Activated T-helper 9 cell treated with anti-CD3 and anti-CD28 coated beads, Interleukin-2, amount 50 U/mL, for 16 hours (primary cell): ENCODE results near the gene PDCD1LG2.

Experiments
- DNase-seq: peaks from one replicate; pipeline ENCODE4 v3.0.0-alpha.2; 2020; ENCODE audit warnings: low read depth

The PDCD1LG2 gene

GRCh38 chr9:5531101-5531882 lies 21.0 kb downstream of the PDCD1LG2 start:
- no peak for DNase-seq

- no peak for DNase-seq
Observed at GRCh38 chr9:5532306-5532705, 22.0 kb downstream of the PDCD1LG2 start.

- no peak for DNase-seq
Observed at GRCh38 chr9:5532790-5533189, 22.5 kb downstream of the PDCD1LG2 start.

- no peak for DNase-seq
Observed at GRCh38 chr9:5536684-5537083, 26.4 kb downstream of the PDCD1LG2 start.

- DNase-seq = no peak
Observed at GRCh38 chr9:5543875-5544702, 33.8 kb downstream of the PDCD1LG2 start.

GRCh38 chr9:5549658-5550650 lies 39.6 kb downstream of the PDCD1LG2 start:
- no peak for DNase-seq

- no peak for DNase-seq
Observed at GRCh38 chr9:5551368-5552150, 41.2 kb downstream of the PDCD1LG2 start.

- no peak for DNase-seq
Observed at GRCh38 chr9:5552301-5552700, 42.0 kb downstream of the PDCD1LG2 start.

- DNase-seq = no peak
Observed at GRCh38 chr9:5553211-5553610, 42.9 kb downstream of the PDCD1LG2 start.

- DNase-seq = no peak
Observed at GRCh38 chr9:5554254-5554653, 43.9 kb downstream of the PDCD1LG2 start.

- DNase-seq = no peak
Observed at GRCh38 chr9:5556101-5556705, 45.9 kb downstream of the PDCD1LG2 start.

GRCh38 chr9:5557606-5558587 lies 47.6 kb downstream of the PDCD1LG2 start:
- DNase-seq = no peak

GRCh38 chr9:5559659-5560058 lies 49.3 kb downstream of the PDCD1LG2 start:
- no peak for DNase-seq

GRCh38 chr9:5560443-5561100 lies 50.2 kb downstream of the PDCD1LG2 start:
- DNase-seq = no peak

GRCh38 chr9:5561828-5562488 lies 51.6 kb downstream of the PDCD1LG2 start:
- no peak for DNase-seq

- no peak for DNase-seq
Observed at GRCh38 chr9:5562806-5563416, 52.6 kb downstream of the PDCD1LG2 start.

- no peak for DNase-seq
Observed at GRCh38 chr9:5563417-5563815, 53.1 kb downstream of the PDCD1LG2 start.

- no peak for DNase-seq
Observed at GRCh38 chr9:5563886-5564285, 53.6 kb downstream of the PDCD1LG2 start.
